Activated CD8-positive, alpha-beta memory T cell treated with anti-CD3 and anti-CD28 coated beads, Interleukin-2, amount 50 U/mL, for 48 hours (primary cell): Measurements from ENCODE around the gene TRERF1.

Experiments
- DNase-seq: peaks from one replicate; pipeline ENCODE4 v3.0.0-alpha.2; 2020

The TRERF1 gene

GRCh38 chr6:42419490-42420280 lies 32.0 kb downstream of the TRERF1 start:
- DNase-seq = peak; percentile 42

GRCh38 chr6:42418724-42419123 lies 33.0 kb downstream of the TRERF1 start:
- no peak for DNase-seq

- DNase-seq = peak; percentile 69
These were observed 34.0 kb downstream of the TRERF1 start for GRCh38 chr6:42417641-42418112.

GRCh38 chr6:42411406-42411805 lies 40.3 kb downstream of the TRERF1 start:
- DNase-seq = peak; percentile 48

- peak; percentile 26 for DNase-seq
These were observed 40.9 kb downstream of the TRERF1 start for GRCh38 chr6:42410861-42411260.

- no peak for DNase-seq
These were observed 42.1 kb downstream of the TRERF1 start for GRCh38 chr6:42409581-42409980.

GRCh38 chr6:42407379-42407778 lies 44.3 kb downstream of the TRERF1 start:
- peak; percentile 47 for DNase-seq

- DNase-seq = peak; percentile 44
These were observed 45.1 kb downstream of the TRERF1 start for GRCh38 chr6:42406306-42407280.

- DNase-seq = peak; percentile 34
These were observed 46.7 kb downstream of the TRERF1 start for GRCh38 chr6:42405021-42405420.

- peak; percentile 69 for DNase-seq
These were observed 47.2 kb downstream of the TRERF1 start for GRCh38 chr6:42404484-42404883.

- peak; percentile 46 for DNase-seq
These were observed 47.9 kb downstream of the TRERF1 start for GRCh38 chr6:42403831-42404230.

- DNase-seq = peak; percentile 46
These were observed 48.3 kb downstream of the TRERF1 start for GRCh38 chr6:42403421-42403820.

GRCh38 chr6:42402184-42402583 lies 49.5 kb downstream of the TRERF1 start:
- DNase-seq = peak; percentile 63

- DNase-seq = peak; percentile 45
These were observed 50.1 kb downstream of the TRERF1 start for GRCh38 chr6:42401613-42401951.

- DNase-seq = peak; percentile 30
These were observed 50.7 kb downstream of the TRERF1 start for GRCh38 chr6:42400886-42401612.

GRCh38 chr6:42400061-42400760 lies 51.5 kb downstream of the TRERF1 start:
- peak; percentile 43 for DNase-seq

- peak; percentile 56 for DNase-seq
These were observed 55.0 kb downstream of the TRERF1 start for GRCh38 chr6:42396720-42397119.

GRCh38 chr6:42394881-42395620 lies 56.7 kb downstream of the TRERF1 start:
- peak; percentile 59 for DNase-seq

- peak; percentile 54 for DNase-seq
These were observed 57.6 kb downstream of the TRERF1 start for GRCh38 chr6:42394151-42394550.

GRCh38 chr6:42393339-42393738 lies 58.4 kb downstream of the TRERF1 start:
- no peak for DNase-seq

GRCh38 chr6:42392833-42393232 lies 58.9 kb downstream of the TRERF1 start:
- DNase-seq = peak; percentile 51

GRCh38 chr6:42391441-42391840 lies 60.3 kb downstream of the TRERF1 start:
- DNase-seq = peak; percentile 52
